ENCODE measurements around the gene TPP2. TPM values are rescaled to one million over a fixed set of nuclear protein-coding genes. Genes with fewer than 3 reads are reported as not detected.

Gene TPP2
- total RNA-seq, 3 donors from 2014 or later, result 50.2 to 62.9 (median 51.8) TPM

DNA sequence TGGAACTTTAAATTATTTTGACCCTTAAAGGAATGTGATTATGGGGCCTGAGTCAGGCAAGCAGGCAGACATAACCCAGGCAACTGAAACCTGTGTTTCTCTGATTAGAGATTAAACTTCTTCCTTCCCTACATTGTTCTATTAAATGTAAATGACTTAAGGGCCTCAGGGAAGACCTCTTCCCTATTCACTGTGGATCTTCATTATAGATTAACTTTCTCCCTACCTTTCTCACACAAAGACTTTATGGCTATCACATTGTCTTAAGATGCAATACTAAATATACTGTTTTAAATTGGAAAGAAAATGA, 106.9 kb downstream of the TPP2 start:
- H3K4me3 ChIP-seq, result no peak overlapping the region
- no peaks in the 10 kb centered on the region for H3K27me3 ChIP-seq
- H3K4me1 ChIP-seq, result no peaks in the 10 kb centered on the region
- H3K9me3 ChIP-seq, result no peaks in the 10 kb centered on the region
- TF ChIP-seq, protein P1, sequence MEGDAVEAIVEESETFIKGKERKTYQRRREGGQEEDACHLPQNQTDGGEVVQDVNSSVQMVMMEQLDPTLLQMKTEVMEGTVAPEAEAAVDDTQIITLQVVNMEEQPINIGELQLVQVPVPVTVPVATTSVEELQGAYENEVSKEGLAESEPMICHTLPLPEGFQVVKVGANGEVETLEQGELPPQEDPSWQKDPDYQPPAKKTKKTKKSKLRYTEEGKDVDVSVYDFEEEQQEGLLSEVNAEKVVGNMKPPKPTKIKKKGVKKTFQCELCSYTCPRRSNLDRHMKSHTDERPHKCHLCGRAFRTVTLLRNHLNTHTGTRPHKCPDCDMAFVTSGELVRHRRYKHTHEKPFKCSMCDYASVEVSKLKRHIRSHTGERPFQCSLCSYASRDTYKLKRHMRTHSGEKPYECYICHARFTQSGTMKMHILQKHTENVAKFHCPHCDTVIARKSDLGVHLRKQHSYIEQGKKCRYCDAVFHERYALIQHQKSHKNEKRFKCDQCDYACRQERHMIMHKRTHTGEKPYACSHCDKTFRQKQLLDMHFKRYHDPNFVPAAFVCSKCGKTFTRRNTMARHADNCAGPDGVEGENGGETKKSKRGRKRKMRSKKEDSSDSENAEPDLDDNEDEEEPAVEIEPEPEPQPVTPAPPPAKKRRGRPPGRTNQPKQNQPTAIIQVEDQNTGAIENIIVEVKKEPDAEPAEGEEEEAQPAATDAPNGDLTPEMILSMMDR (IDR thresholded peaks at IDR 0.05), result no peak
- no peak for TF ChIP-seq POLR2A (IDR thresholded peaks at IDR 0.05)
- no peak for TF ChIP-seq POLR2AphosphoS5 (IDR thresholded peaks at IDR 0.05)
- no peak overlapping the region for H3K27ac ChIP-seq
- no peaks in the 10 kb centered on the region for H3K36me3 ChIP-seq
- intact Hi-C loops (cut with DNase I; ENCODE audit: low total_unique reads), result loop anchor here (1.0 kb wide), 1 partner anchor 10 kb away; no protein-coding TSS in a partner anchor
- DNase-seq (ENCODE audit: low spot score in 2 of 2), result no peak

DNA sequence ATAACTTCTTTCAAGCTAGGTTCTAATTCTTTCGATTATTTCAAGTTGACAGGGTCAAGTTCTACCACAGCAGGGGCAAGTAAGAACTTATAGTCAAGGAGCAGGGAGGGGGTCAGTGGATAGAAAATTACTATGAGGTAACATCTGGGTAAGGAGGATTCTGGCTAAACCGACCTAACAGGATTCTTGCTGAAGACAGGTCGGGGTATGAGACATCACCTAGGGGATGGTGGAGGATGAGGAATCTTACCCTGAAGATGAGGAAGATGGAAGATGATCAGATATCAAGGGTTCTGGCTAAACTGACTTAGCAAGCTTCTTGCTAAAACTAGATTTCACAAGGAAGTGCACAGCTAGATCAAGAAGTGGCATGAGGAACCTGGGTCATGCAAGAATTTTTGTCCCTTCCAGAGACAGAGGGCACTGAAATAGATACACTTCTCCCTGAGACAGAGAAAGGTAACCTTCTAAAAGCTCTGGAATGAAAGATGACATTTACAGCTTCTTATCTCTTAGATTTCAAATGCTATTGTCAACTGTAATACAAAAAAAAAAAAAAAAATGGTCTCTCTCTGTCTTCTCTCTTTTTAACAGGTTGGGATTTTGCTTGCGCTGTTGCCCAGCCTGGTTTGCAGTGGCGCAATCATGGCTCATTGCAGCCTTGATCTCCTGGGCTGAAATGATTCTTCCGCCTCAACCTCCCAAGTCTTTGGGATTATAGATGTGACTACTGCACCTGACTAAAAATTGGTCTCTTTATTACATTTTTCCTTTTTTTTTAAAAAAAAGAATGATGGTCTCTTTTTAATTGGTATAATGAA, 107.7 kb downstream of the TPP2 start:
- Histone ChIP-seq H3K36me3 (no peaks in the 10 kb centered on the region), H3K27ac (no peak overlapping the region), H3K27me3 (no peaks in the 10 kb centered on the region), H3K4me3 (no peak overlapping the region), H3K4me1 (no peaks in the 10 kb centered on the region), H3K9me3 (no peaks in the 10 kb centered on the region)
- no peak for DNase-seq (ENCODE audit: low spot score in 2 of 2)
- intact Hi-C loops (cut with DNase I; ENCODE audit: low total_unique reads), result loop anchor here (1.0 kb wide), 1 partner anchor 11 kb away; no protein-coding TSS in a partner anchor
- TF ChIP-seq POLR2AphosphoS5 (IDR thresholded peaks at IDR 0.05) (no peak), POLR2A (IDR thresholded peaks at IDR 0.05) (no peak)
- TF ChIP-seq, protein P1 (IDR thresholded peaks at IDR 0.05), result no peak

DNA sequence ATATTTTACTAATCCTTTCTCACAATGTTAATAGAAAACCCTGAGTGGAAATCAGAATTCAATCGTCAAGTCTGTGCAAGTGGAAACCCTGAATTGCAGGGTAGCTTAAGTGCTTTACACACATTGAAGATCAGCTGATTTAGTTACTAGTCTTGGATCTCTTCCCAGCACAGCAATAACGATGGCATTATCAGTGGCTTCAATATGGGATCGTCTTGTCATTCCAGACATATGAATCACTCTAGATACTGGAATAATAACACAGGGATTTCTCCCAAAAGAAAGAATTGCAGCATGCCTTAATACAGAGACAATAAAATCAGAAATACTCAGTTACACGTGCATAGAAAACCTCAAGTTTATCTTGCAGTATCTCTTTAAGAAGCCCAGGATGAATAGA, 110.7 kb downstream of the TPP2 start:
- H3K4me1 ChIP-seq, result no peaks in the 10 kb centered on the region
- DNase-seq (ENCODE audit: low spot score in 2 of 2), result no peak
- H3K27ac ChIP-seq, result no peak overlapping the region
- TF ChIP-seq POLR2A (IDR thresholded peaks at IDR 0.05), result no peak
- TF ChIP-seq, protein P1 (IDR thresholded peaks at IDR 0.05), result no peak
- TF ChIP-seq POLR2AphosphoS5 (IDR thresholded peaks at IDR 0.05), result no peak
- no peak overlapping the region for H3K4me3 ChIP-seq
- no peaks in the 10 kb centered on the region for H3K9me3 ChIP-seq
- H3K27me3 ChIP-seq, result no peaks in the 10 kb centered on the region
- no peaks in the 10 kb centered on the region for H3K36me3 ChIP-seq
- intact Hi-C loops (cut with DNase I; ENCODE audit: low total_unique reads), result no loop called here

DNA sequence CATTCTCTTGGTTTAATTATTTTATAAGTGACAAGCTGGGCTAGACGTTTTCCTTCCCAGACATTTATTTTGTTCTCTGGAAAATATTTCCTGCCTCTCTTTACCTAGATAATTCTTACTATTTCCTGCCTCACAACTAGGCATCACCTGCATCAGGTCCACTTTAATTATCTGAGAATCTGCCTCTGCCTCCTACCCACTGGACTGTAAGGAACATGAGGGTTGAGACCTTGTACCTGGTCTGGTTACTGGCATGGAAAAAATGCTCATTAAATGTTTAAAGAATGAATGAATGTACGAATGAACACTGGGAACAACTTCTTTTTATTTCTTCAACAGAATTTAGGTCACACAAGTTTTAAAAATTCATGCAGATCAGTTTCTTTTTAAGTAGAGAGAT, 111.4 kb downstream of the TPP2 start:
- DNase-seq (ENCODE audit: low spot score in 2 of 2), result no peak
- Histone ChIP-seq H3K36me3 (no peaks in the 10 kb centered on the region), H3K27me3 (no peaks in the 10 kb centered on the region), H3K4me1 (no peaks in the 10 kb centered on the region), H3K9me3 (no peaks in the 10 kb centered on the region), H3K4me3 (no peak overlapping the region), H3K27ac (no peak overlapping the region)
- TF ChIP-seq POLR2AphosphoS5 (IDR thresholded peaks at IDR 0.05) (no peak), POLR2A (IDR thresholded peaks at IDR 0.05) (no peak)
- TF ChIP-seq, protein P1 (IDR thresholded peaks at IDR 0.05), result no peak
- intact Hi-C loops (cut with DNase I; ENCODE audit: low total_unique reads), result no loop called here

DNA sequence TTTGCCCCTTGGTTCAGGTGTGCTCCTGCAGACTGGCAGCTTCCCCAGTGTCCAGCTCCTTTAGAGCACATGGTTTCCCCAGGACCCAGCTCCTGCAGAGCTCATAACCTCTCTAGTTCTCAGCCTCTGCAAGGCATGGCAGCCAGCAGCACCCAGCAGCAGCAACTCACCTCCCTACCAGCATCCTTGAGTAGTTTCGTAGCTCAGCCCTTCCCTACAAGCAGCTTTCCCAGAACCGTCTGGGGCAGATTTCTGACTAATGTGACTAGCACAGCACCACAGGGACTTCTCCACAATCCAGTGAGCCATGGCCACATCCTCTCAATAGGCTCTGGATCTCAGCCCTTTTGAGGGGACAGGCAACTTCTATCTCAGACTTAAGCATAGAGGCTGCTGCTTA, 112.2 kb downstream of the TPP2 start:
- intact Hi-C loops (cut with DNase I; ENCODE audit: low total_unique reads), result no loop called here
- H3K9me3 ChIP-seq, result no peaks in the 10 kb centered on the region
- no peaks in the 10 kb centered on the region for H3K36me3 ChIP-seq
- H3K27ac ChIP-seq, result no peak overlapping the region
- H3K4me3 ChIP-seq, result no peak overlapping the region
- H3K27me3 ChIP-seq, result no peaks in the 10 kb centered on the region
- TF ChIP-seq, protein P1 (IDR thresholded peaks at IDR 0.05), result no peak
- no peak for TF ChIP-seq POLR2AphosphoS5 (IDR thresholded peaks at IDR 0.05)
- no peak for DNase-seq (ENCODE audit: low spot score in 2 of 2)
- no peaks in the 10 kb centered on the region for H3K4me1 ChIP-seq

All from breast epithelium (tissue), 4 donors.